Measurements from ENCODE around the gene TMSB4X. TPM values are rescaled to one million over a fixed set of nuclear protein-coding genes. Genes with fewer than 3 reads are reported as not detected.
A peak's percentile ranks its signal among the peaks of the same experiment; 100 is the strongest.

TMSB4X gene
- polyA plus RNA-seq, 3 donors: 15,641 to 31,074 (median 27,127) TPM

GRCh38 chrX:12949205-12949926 is 25.5 kb upstream of the TMSB4X start:
- Histone ChIP-seq H4K20me1 (ENCODE audit: insufficient read depth, low read length) (peaks cover 17% of the 10 kb centered on the region), H3K9me3 (replicated peaks in 1 of 2; ENCODE audit: control insufficient read depth in 1 of 2, insufficient read depth in 1 of 2, low read length in 2 of 2) (no peaks in the 10 kb centered on the region), H3K27me3 (ENCODE audit: control insufficient read depth in 2 of 2, insufficient read depth in 2 of 2, low read length in 2 of 2) (peaks cover 0 to 17% of the 10 kb centered on the region in 2 donors), H3K4me3 (replicated peaks in 1 of 3; ENCODE audit: low read depth in 2 of 3, low read length in 3 of 3) (no peak overlapping the region), H2AFZ (ENCODE audit: insufficient read depth, low read depth, low read length, poor library complexity, severe bottlenecking) (no peak overlapping the region), H3K79me2 (ENCODE audit: insufficient read depth, low read length) (peaks cover 45% of the 10 kb centered on the region), H3K4me1 (ENCODE audit: control insufficient read depth in 1 of 2, insufficient read depth in 2 of 2, low read length in 2 of 2) (peaks cover 71 to 79% of the 10 kb centered on the region in 2 donors), H3K36me3 (replicated peaks in 1 of 2; ENCODE audit: control insufficient read depth in 1 of 2, insufficient read depth in 2 of 2, low read length in 2 of 2) (no peaks in the 10 kb centered on the region), H3K9ac (ENCODE audit: insufficient read depth, low read length, poor library complexity, severe bottlenecking) (no peak overlapping the region), H3K27ac (ENCODE audit: low read depth in 1 of 2, low read length in 2 of 2) (peak overlapping the region; percentile 86 to 94), H3K4me2 (replicated peaks; ENCODE audit: extremely low read depth, low read length, poor library complexity, severe bottlenecking) (peak overlapping the region; percentile 18)
- no CpG with 5 or more reads among the region's 5 CpGs for WGBS (ENCODE audit: insufficient coverage)
- H3K4me1 Mint-ChIP-seq: peaks cover 69% of the 10 kb centered on the region
- peak overlapping the region; percentile 35 to 77 for H3K4me3 Mint-ChIP-seq
- intact Hi-C loops (cut with micrococcal nuclease): no loop called here
- DNase-seq: no peak
- no peaks in the 10 kb centered on the region for H3K36me3 Mint-ChIP-seq
- peak overlapping the region; percentile 96 to 99 (median 98) for H3K27ac Mint-ChIP-seq
- H3K9me3 Mint-ChIP-seq: peaks cover 0 to 25% (median 6%) of the 10 kb centered on the region in 7 donors
- H3K27me3 Mint-ChIP-seq (ENCODE audit: low read depth in 3 of 3): peaks cover 0 to 43% (median 0%) of the 10 kb centered on the region in 3 donors
- TF ChIP-seq, protein P1, sequence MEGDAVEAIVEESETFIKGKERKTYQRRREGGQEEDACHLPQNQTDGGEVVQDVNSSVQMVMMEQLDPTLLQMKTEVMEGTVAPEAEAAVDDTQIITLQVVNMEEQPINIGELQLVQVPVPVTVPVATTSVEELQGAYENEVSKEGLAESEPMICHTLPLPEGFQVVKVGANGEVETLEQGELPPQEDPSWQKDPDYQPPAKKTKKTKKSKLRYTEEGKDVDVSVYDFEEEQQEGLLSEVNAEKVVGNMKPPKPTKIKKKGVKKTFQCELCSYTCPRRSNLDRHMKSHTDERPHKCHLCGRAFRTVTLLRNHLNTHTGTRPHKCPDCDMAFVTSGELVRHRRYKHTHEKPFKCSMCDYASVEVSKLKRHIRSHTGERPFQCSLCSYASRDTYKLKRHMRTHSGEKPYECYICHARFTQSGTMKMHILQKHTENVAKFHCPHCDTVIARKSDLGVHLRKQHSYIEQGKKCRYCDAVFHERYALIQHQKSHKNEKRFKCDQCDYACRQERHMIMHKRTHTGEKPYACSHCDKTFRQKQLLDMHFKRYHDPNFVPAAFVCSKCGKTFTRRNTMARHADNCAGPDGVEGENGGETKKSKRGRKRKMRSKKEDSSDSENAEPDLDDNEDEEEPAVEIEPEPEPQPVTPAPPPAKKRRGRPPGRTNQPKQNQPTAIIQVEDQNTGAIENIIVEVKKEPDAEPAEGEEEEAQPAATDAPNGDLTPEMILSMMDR (IDR thresholded peaks at IDR 0.05): no peak

DNA sequence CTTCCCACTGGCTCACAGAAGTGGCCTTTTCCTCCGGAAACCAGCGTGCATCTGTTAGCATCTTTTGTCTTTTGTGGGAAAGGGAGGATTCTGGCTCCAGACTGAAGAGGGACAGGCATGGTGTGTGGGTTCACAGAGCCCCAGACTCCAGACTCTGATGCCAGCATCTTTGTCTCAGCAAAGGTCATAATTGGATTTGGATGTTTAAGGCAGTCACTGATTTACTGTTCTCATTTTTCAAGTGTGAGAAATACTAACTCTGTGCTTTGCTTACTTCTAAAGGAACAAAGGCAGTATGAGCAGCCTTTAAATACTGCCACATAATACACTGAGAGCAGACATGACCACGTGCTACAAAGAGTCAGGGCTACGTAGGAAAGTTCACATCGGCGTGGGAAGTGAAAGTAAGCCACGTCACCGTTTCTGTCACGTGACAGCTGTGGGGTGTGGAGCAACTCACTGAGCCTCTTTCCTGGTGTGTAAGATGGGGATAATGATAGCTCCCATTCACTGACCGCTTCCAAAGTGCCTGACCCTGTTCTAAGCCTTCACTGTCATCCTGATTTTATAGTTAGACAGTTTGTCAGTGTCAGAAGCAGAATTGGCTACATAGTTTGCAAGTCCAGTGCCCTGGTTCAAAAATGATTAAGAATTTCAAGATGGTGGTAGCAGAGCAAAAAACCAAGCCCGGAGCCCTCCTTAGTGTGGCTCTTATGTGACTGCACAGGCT is 24.8 kb upstream of the TMSB4X start:
- intact Hi-C loops (cut with micrococcal nuclease): loop anchor here (5.0 to 10.0 kb wide), 3 partner anchors 55 to 545 kb away; no protein-coding TSS in a partner anchor
- Histone ChIP-seq H3K27ac (ENCODE audit: low read depth in 1 of 2, low read length in 2 of 2) (peak overlapping the region; percentile 86 to 94), H4K20me1 (ENCODE audit: insufficient read depth, low read length) (peaks cover 17% of the 10 kb centered on the region), H2AFZ (ENCODE audit: insufficient read depth, low read depth, low read length, poor library complexity, severe bottlenecking) (no peak overlapping the region), H3K9ac (ENCODE audit: insufficient read depth, low read length, poor library complexity, severe bottlenecking) (peak overlapping the region; percentile 38), H3K27me3 (ENCODE audit: control insufficient read depth in 2 of 2, insufficient read depth in 2 of 2, low read length in 2 of 2) (peaks cover 0 to 17% of the 10 kb centered on the region in 2 donors), H3K4me2 (replicated peaks; ENCODE audit: extremely low read depth, low read length, poor library complexity, severe bottlenecking) (peak overlapping the region; percentile 57), H3K79me2 (ENCODE audit: insufficient read depth, low read length) (peaks cover 53% of the 10 kb centered on the region), H3K9me3 (replicated peaks in 1 of 2; ENCODE audit: control insufficient read depth in 1 of 2, insufficient read depth in 1 of 2, low read length in 2 of 2) (no peaks in the 10 kb centered on the region), H3K36me3 (replicated peaks in 1 of 2; ENCODE audit: control insufficient read depth in 1 of 2, insufficient read depth in 2 of 2, low read length in 2 of 2) (no peaks in the 10 kb centered on the region), H3K4me1 (ENCODE audit: control insufficient read depth in 1 of 2, insufficient read depth in 2 of 2, low read length in 2 of 2) (peaks cover 78 to 87% of the 10 kb centered on the region in 2 donors), H3K4me3 (replicated peaks in 1 of 3; ENCODE audit: low read depth in 2 of 3, low read length in 3 of 3) (peak overlapping the region; percentile 13 to 44 (median 24))
- Mint-ChIP-seq H3K27me3 (ENCODE audit: low read depth in 3 of 3) (peaks cover 0 to 42% (median 0%) of the 10 kb centered on the region in 3 donors), H3K4me3 (peak overlapping the region; percentile 77 to 86), H3K36me3 (no peaks in the 10 kb centered on the region), H3K27ac (peak overlapping the region; percentile 96 to 99 (median 98)), H3K4me1 (peaks cover 75% of the 10 kb centered on the region), H3K9me3 (peaks cover 0 to 31% (median 8%) of the 10 kb centered on the region in 7 donors)
- WGBS (ENCODE audit: insufficient coverage): 4% methylated on average over 6 of the region's 11 CpGs
- TF ChIP-seq, protein P1 (IDR thresholded peaks at IDR 0.05): no peak
- peak; percentile 91 to 97 (median 96) for DNase-seq
